Activated CD8-positive, alpha-beta T cell treated with anti-CD3 and anti-CD28 coated beads for 36 hours (primary cell): ENCODE measurements around the gene PKNOX1. TPM values are rescaled to one million over a fixed set of nuclear protein-coding genes. Genes with fewer than 3 reads are reported as not detected.
A peak's percentile ranks its signal among the peaks of the same experiment; 100 is the strongest.
"Not testable (repeated sequence)": the region's sequence is repeated elsewhere in the genome, so short reads cannot be mapped to it uniquely, and the experiment has no call there.

Source experiments
- ATAC-seq: fragments of 200-7000 bp; cut with Tn5 transposase; one replicate; pipeline ENCODE4 v1.10.0; 2021; ENCODE audit warnings: mild to moderate bottlenecking, moderate library complexity
- CTCF ChIA-PET: fragments of 350-600 bp; sonication (Branson Sonifier 250); formaldehyde crosslinking; loops from one replicate; lab custom pipeline; 2021; ENCODE audit warnings: antibody characterized with exemption; lab: Charles Lee
- POLR2A ChIA-PET: fragments of 350-600 bp; sonication (Branson Sonifier 250); formaldehyde crosslinking; loops from one replicate; lab custom pipeline; 2021; ENCODE audit warnings: antibody characterized with exemption; lab: Charles Lee
- DNase-seq: peaks from one replicate; pipeline ENCODE4 v3.0.0-alpha.2; 2020
- H3K27ac Mint-ChIP-seq: one replicate; pipeline ENCODE4 v1.8.0; 2021; ENCODE audit warnings: mild to moderate bottlenecking, mixed read lengths
- H3K27me3 Mint-ChIP-seq: one replicate; pipeline ENCODE4 v1.8.0; 2021; ENCODE audit warnings: mixed read lengths
- H3K36me3 Mint-ChIP-seq: one replicate; pipeline ENCODE4 v1.8.0; 2021; ENCODE audit warnings: low read depth, mixed read lengths
- H3K4me1 Mint-ChIP-seq: one replicate; pipeline ENCODE4 v1.8.0; 2021; ENCODE audit warnings: low read depth, mixed read lengths
- H3K4me3 Mint-ChIP-seq: one replicate; pipeline ENCODE4 v1.8.0; 2021; ENCODE audit warnings: mild to moderate bottlenecking, moderate library complexity, mixed read lengths
- H3K9me3 Mint-ChIP-seq: one replicate; pipeline ENCODE4 v1.8.0; 2021; ENCODE audit warnings: mixed read lengths
- intact Hi-C: fragments of 100-400 bp; cut with micrococcal nuclease; formaldehyde crosslinking; loops from one replicate; pipeline ENCODE4 v1.10.0; 2022
- total RNA-seq, 2 experiments: library from RNA; stranded (reverse); gene quantifications; one replicate each; pipeline ENCODE4 v1.2.3, GENCODE V29; 2021
- TF ChIP-seq, protein P1 (sequence below): fragments of 200-600 bp; IDR thresholded peaks from one replicate; pipeline ENCODE4 v1.8.0; 2022; ENCODE audit warnings: antibody characterized with exemption, mild to moderate bottlenecking

The PKNOX1 gene
- total RNA-seq, 2 experiments from 2014 or later: 12.6 to 14.1 TPM

DNA sequence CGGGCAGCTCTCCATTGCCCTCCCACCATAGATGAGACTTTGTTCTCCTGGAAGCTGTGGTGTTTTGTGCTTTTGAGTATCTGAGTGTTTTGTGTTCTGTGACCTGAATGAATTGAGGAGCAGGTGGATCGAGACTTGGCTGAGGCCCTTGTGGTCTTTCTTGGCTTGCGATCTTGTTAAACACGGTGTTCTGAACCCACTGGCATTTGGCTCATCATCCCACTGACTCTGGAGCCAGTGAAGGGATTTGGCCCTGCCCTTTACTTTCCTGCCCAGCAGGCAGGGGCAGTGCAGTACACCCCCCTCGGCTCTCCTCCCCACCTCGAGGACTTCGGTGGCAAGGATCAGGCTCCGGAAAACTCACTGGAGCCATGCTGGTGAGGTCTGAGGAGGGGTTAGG is 30.6 kb downstream of the PKNOX1 start:
- Mint-ChIP-seq H3K4me1 (no peaks in the 10 kb centered on the region), H3K4me3 (no peak overlapping the region), H3K27ac (no peak overlapping the region), H3K36me3 (peaks cover 19% of the 10 kb centered on the region), H3K9me3 (peaks cover 5% of the 10 kb centered on the region), H3K27me3 (no peaks in the 10 kb centered on the region)
- CTCF ChIA-PET: no interaction called here
- ATAC-seq (no peak), DNase-seq (no peak)
- POLR2A ChIA-PET: no interaction called here
- TF ChIP-seq, protein P1, sequence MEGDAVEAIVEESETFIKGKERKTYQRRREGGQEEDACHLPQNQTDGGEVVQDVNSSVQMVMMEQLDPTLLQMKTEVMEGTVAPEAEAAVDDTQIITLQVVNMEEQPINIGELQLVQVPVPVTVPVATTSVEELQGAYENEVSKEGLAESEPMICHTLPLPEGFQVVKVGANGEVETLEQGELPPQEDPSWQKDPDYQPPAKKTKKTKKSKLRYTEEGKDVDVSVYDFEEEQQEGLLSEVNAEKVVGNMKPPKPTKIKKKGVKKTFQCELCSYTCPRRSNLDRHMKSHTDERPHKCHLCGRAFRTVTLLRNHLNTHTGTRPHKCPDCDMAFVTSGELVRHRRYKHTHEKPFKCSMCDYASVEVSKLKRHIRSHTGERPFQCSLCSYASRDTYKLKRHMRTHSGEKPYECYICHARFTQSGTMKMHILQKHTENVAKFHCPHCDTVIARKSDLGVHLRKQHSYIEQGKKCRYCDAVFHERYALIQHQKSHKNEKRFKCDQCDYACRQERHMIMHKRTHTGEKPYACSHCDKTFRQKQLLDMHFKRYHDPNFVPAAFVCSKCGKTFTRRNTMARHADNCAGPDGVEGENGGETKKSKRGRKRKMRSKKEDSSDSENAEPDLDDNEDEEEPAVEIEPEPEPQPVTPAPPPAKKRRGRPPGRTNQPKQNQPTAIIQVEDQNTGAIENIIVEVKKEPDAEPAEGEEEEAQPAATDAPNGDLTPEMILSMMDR: no peak
- intact Hi-C loops: no loop called here

DNA sequence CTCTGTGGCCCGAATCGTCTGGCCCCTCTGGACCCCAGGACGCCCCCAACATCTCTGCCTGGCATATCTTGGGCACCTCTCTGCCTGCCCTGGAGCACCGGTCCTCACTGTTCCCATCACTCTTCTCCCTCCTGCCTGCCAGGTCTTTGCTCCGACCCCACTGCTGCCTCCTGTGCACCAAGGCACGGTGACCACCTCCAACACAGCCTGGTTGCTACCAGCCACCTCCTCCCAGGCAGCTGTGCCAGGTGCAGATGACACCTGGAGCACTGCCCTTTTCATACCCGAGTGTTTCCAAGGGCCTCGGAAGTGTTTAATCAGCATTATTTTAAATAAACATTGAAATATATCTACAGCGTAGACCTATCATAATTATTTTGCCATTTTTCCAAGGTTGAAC is 31.3 kb downstream of the PKNOX1 start:
- intact Hi-C loops: no loop called here
- Mint-ChIP-seq H3K36me3 (peaks cover 15% of the 10 kb centered on the region), H3K9me3 (peaks cover under 1% of the 10 kb centered on the region), H3K4me3 (no peak overlapping the region), H3K27me3 (no peaks in the 10 kb centered on the region), H3K4me1 (no peaks in the 10 kb centered on the region), H3K27ac (no peak overlapping the region)
- ChIA-PET POLR2A (no interaction called here), CTCF (no interaction called here)
- TF ChIP-seq, protein P1: no peak
- ATAC-seq: no peak
- no peak for DNase-seq

DNA sequence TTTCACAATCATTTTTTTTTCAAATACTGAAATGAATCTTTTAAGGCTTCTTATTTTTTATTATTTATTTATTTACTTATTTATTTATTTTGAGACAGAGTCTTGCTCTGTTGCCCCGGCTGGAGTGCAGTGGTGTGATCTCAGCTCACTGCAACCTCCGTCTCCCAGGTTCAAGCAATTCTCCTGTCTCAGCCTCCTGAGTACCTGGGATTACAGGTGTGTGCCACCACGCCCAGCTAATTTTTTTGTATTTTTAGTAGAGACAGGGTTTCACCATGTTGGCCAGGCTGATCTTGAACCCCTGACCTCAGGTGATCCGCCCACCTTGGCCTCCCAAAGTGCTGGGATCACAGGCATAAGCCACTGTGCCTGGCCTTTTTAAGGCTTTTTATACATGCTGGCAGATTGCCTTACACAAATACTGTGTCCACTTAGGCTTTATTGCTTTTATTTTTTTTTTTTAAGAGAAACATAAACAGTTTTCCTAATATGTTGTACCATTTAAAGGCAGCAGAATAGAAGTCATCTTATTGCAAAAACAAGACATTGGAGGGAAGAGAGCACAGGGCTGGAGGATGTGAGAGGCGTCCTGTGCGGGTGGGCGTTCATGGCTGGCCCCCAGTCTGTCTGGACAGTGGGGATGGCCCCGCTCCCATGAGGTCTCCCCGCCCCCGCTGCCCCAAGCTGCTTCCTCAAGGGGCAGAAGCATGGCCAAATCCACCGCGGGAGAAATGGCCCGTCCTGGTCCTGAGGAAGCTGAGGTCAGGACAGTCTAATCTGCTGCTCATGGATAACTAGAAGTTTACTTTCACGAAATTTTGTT is 31.9 kb downstream of the PKNOX1 start:
- H3K4me3 Mint-ChIP-seq, ATAC-seq, POLR2A ChIA-PET, CTCF ChIA-PET, H3K9me3 Mint-ChIP-seq, intact Hi-C loops, H3K27ac Mint-ChIP-seq, H3K27me3 Mint-ChIP-seq, DNase-seq, H3K4me1 Mint-ChIP-seq: not testable (repeated sequence)
- peaks cover 12% of the 10 kb centered on the region for H3K36me3 Mint-ChIP-seq

DNA sequence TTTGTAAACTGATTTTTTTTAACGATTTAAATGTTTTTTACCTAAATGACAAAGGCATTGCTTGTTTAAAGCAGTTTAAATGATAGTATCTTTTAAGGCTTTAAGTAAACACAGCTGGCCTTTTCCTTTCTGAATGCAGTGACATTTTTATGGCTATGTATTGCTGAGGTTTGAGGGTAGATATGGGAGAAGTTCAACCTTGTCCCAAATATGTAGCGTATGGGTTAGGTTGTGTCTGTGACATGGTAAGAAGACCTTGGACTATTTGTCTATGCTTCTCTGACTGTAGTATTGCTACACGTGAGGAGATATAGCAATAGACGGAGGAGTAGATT is 32.5 kb downstream of the PKNOX1 start:
- Mint-ChIP-seq H3K4me3 (no peak overlapping the region), H3K9me3 (no peaks in the 10 kb centered on the region), H3K36me3 (peaks cover 15% of the 10 kb centered on the region), H3K4me1 (no peaks in the 10 kb centered on the region), H3K27me3 (no peaks in the 10 kb centered on the region), H3K27ac (no peak overlapping the region)
- ChIA-PET CTCF (no interaction called here), POLR2A (no interaction called here)
- no peak for DNase-seq
- TF ChIP-seq, protein P1: no peak
- ATAC-seq: no peak
- intact Hi-C loops: no loop called here

DNA sequence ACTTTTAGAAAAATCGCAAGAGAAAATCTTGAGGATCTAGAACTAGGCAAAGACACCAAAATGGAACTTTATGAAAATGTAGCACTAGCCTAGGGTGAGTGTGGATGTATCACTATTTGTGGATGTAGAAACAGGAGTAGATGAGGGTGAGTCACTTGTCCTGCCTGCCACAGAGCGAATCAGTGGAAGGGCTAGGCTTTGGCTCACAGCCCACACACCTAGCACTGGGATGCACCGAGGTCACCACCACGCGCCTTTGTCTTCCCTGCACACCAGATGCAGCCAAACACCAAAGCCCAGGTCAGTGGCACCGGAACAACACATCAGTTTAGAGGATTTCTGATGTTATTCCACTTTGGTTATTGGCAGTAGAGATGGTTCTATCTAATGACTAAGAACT is 38.2 kb downstream of the PKNOX1 start:
- ATAC-seq (no peak), DNase-seq (no peak)
- ChIA-PET CTCF (no interaction called here), POLR2A (no interaction called here)
- Mint-ChIP-seq H3K36me3 (peaks cover 14% of the 10 kb centered on the region), H3K27me3 (no peaks in the 10 kb centered on the region), H3K4me3 (no peak overlapping the region), H3K4me1 (no peaks in the 10 kb centered on the region), H3K27ac (peak overlapping the region; percentile 30), H3K9me3 (no peaks in the 10 kb centered on the region)
- TF ChIP-seq, protein P1: no peak
- intact Hi-C loops: no loop called here
